ENCODE data around the gene ZBTB2.

ZBTB2 gene

GRCh38 chr6:151338651-151339200, 52.6 kb downstream of the ZBTB2 start:
- H3K27me3 ChIP-seq: no peaks in the 10 kb centered on the region
- H3K4me1 ChIP-seq: no peaks in the 10 kb centered on the region
- H3K36me3 ChIP-seq: no peaks in the 10 kb centered on the region
- TF ChIP-seq, protein P1, sequence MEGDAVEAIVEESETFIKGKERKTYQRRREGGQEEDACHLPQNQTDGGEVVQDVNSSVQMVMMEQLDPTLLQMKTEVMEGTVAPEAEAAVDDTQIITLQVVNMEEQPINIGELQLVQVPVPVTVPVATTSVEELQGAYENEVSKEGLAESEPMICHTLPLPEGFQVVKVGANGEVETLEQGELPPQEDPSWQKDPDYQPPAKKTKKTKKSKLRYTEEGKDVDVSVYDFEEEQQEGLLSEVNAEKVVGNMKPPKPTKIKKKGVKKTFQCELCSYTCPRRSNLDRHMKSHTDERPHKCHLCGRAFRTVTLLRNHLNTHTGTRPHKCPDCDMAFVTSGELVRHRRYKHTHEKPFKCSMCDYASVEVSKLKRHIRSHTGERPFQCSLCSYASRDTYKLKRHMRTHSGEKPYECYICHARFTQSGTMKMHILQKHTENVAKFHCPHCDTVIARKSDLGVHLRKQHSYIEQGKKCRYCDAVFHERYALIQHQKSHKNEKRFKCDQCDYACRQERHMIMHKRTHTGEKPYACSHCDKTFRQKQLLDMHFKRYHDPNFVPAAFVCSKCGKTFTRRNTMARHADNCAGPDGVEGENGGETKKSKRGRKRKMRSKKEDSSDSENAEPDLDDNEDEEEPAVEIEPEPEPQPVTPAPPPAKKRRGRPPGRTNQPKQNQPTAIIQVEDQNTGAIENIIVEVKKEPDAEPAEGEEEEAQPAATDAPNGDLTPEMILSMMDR (IDR thresholded peaks at IDR 0.05; ENCODE audit: low read depth, low read length): no peak
- DNase-seq: no peak
- no peak overlapping the region for H3K4me3 ChIP-seq (ENCODE audit: low read depth, low read length)
- no peaks in the 10 kb centered on the region for H3K9me3 ChIP-seq

DNA sequence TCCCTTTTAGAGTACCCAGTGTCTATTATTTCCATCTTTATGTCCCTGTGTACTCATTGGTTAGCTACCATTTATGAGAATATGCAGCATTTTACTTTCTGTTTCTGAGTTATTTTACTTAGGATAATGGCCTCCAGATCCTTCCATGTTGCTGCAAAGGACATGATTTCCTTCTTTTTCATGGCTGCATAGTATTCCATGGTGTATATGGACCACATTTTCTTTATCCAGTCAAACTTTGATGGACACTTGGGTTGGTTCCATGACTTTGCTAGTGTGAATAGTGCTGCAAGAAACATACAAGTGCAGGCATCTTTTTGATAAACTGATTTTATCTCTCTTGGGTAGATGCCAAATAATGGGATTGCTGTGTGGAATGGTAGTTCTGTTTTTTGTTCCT, 55.4 kb downstream of the ZBTB2 start:
- TF ChIP-seq, protein P1 (IDR thresholded peaks at IDR 0.05; ENCODE audit: low read depth, low read length): no peak
- H3K27me3 ChIP-seq: no peaks in the 10 kb centered on the region
- no peaks in the 10 kb centered on the region for H3K36me3 ChIP-seq
- DNase-seq: no peak
- H3K4me3 ChIP-seq (ENCODE audit: low read depth, low read length): no peak overlapping the region
- H3K4me1 ChIP-seq: no peaks in the 10 kb centered on the region
- H3K9me3 ChIP-seq: no peaks in the 10 kb centered on the region

- Histone ChIP-seq H3K4me1 (no peaks in the 10 kb centered on the region), H3K36me3 (no peaks in the 10 kb centered on the region), H3K4me3 (ENCODE audit: low read depth, low read length) (no peak overlapping the region), H3K27me3 (no peaks in the 10 kb centered on the region), H3K9me3 (no peaks in the 10 kb centered on the region)
- DNase-seq: no peak
- TF ChIP-seq, protein P1 (IDR thresholded peaks at IDR 0.05; ENCODE audit: low read depth, low read length): no peak
Observed at GRCh38 chr6:151330130-151330696, 61.1 kb downstream of the ZBTB2 start.

DNA sequence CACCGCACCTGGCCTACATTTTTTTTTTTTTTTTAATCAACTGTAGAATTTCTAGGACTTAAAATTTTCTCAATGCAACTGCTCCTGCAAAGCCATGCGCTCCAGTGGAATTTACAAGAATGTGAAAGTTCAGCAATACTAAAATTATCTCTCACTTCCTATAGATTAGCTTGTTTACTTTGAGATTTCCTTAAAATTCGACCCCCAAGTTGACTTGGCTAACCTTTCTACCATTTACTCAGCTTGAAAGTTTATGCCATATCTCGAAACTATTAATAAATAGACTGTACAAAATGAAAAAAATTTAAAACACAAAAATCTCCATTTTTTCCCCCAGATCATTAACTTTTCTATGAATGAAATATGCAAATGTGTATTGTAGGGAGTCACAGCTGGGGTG, 64.3 kb downstream of the ZBTB2 start:
- Histone ChIP-seq H3K4me1 (peaks cover 9% of the 10 kb centered on the region), H3K9me3 (no peaks in the 10 kb centered on the region), H3K4me3 (ENCODE audit: low read depth, low read length) (no peak overlapping the region), H3K27me3 (no peaks in the 10 kb centered on the region), H3K36me3 (no peaks in the 10 kb centered on the region)
- no peak for DNase-seq
- TF ChIP-seq, protein P1 (IDR thresholded peaks at IDR 0.05; ENCODE audit: low read depth, low read length): no peak

GRCh38 chr6:151326116-151326825, 65.1 kb downstream of the ZBTB2 start:
- peaks cover 9% of the 10 kb centered on the region for H3K4me1 ChIP-seq
- H3K36me3 ChIP-seq: no peaks in the 10 kb centered on the region
- no peaks in the 10 kb centered on the region for H3K9me3 ChIP-seq
- H3K4me3 ChIP-seq (ENCODE audit: low read depth, low read length): no peak overlapping the region
- no peak for DNase-seq
- TF ChIP-seq, protein P1 (IDR thresholded peaks at IDR 0.05; ENCODE audit: low read depth, low read length): no peak
- H3K27me3 ChIP-seq: no peaks in the 10 kb centered on the region
